ENCODE results near the gene MAP3K2. TPM values are rescaled to one million over a fixed set of nuclear protein-coding genes. Genes with fewer than 3 reads are reported as not detected.

Gene MAP3K2
- total and polyA plus RNA-seq, 2 of the 4 experiments (the other 2 are of a cell fraction): 6.2 to 30.8 TPM

DNA sequence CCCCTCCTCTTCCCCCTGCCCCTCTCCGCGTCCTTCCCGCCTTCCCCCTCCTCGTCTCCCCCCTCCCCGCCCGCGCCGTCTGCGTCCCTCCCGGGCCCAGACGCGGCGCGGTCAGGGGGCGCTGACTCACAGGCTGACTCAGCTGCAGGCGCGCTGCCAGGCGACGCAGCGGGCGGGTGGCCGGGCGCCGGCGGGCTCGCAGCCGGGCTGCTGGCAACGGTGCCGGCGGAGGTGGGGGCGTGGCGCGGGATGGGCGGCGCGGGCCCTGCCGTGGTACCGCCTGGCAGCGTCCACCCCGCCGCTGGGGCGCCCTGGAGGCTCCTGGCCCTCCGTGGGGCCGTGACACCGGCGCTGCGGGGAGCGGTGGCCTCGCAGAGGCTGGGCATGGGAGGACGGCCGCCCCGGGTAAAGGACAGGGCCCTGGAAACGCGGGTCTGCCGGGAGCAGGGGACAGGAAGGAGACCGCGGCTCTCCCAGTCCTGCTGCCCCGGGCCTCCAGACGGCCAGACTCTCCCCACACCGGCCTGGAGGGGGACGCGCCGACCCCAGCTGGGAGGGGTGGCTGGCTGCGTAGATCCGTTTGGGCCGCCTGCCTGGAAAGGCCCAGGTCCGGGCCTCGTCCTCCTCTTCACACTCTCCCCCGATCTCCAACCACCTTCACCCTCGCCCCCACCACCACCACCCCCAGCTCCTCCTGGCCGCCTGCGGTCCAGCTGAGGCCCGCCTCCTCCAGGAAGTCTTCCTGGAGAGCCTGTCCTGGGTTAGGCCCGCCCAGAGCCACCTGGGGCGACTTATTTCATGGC is 20.4 kb upstream of the MAP3K2 start (continued):
- TF ChIP-seq RCOR1 (IDR thresholded peaks at IDR 0.05; ENCODE audit: insufficient replicate concordance, low read length) (no peak), SMC3 (IDR thresholded peaks at IDR 0.05; ENCODE audit: low read depth, low read length) (no peak), BHLHE40 (IDR thresholded peaks at IDR 0.05; ENCODE audit: low read depth, low read length) (0 out of 2 replicates have a peak, but pooled peaks have one; percentile 18)

DNA sequence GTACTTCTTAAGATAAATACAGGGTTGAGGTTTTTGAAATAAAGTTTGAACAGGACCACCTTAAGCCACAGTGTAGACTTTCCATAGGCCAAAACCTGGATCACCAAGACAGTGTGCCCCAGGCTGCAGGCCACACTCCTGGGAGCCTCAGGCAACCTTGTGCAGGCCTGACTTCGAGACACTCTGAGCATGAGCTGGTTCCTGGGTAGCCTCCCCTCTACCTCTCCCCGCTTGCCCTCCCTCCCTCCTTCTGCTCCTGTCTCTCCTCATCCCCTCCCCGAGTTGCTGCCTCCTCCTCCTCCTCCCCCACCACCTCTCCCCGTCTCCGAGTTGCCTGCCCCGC is 19.9 kb upstream of the MAP3K2 start:
- peaks cover 11% of the 10 kb centered on the region for H3K4me1 ChIP-seq (ENCODE audit: control insufficient read depth, insufficient read depth, low read length)
- peak overlapping the region; percentile 91; the same call in 2 of the 3 replicates for H2BK15ac ChIP-seq (ENCODE audit: low read depth, low read length)
- H3K9ac ChIP-seq (ENCODE audit: low read depth, low read length): peak overlapping the region; percentile 10; the same call in 1 of the 2 replicates
- peak overlapping the region; percentile 10 for H4K5ac ChIP-seq (ENCODE audit: low read depth, low read length)
- no TSS peak for BruUV-seq (replicated peaks)
- intact Hi-C loops (cut with micrococcal nuclease) (loop anchor here (1.0 kb wide), 1 partner anchor 181 kb away; no protein-coding TSS in a partner anchor), dilution Hi-C loops (cut with HindIII; ENCODE audit: low sequenced_read_pairs, unreplicated experiment) (no loop called here), in situ Hi-C loops (cut with MboI; ENCODE audit: low sequenced_read_pairs) (no loop called here)
- no peaks in the 10 kb centered on the region for H3K36me3 ChIP-seq (ENCODE audit: control insufficient read depth, insufficient read depth, low read length)
- peak overlapping the region; percentile 34 for H2BK5ac ChIP-seq (ENCODE audit: low read depth, low read length, poor library complexity, severe bottlenecking)
- H3K4me2 ChIP-seq (ENCODE audit: low read depth, low read length): peak overlapping the region; percentile 1; the same call in 1 of the 2 replicates
- peak overlapping the region; percentile 53 for H3K18ac ChIP-seq (ENCODE audit: low read depth, low read length)
- peak overlapping the region; percentile 48 for H3K27ac ChIP-seq (ENCODE audit: insufficient read depth, low read length)
- peak overlapping the region; percentile 79 for H3K14ac ChIP-seq (replicated peaks; ENCODE audit: low read depth, low read length)
- H3K56ac ChIP-seq (ENCODE audit: extremely low read depth, insufficient read depth, low read length): no peak overlapping the region
- no peak overlapping the region for H3K4me3 ChIP-seq (ENCODE audit: insufficient read depth, low read depth, low read length)
- H4K8ac ChIP-seq (ENCODE audit: low read depth in 2 of 2, low read length in 2 of 2): peak overlapping the region; percentile 43 to 89; a peak in 2 of 4 replicates
- WGBS, 2 experiments (ENCODE audit: extremely low coverage in 2 of 2, insufficient read length in 1 of 2): no CpG with 5 or more reads among the region's 6 CpGs
- H3K23ac ChIP-seq (ENCODE audit: low read depth, low read length): peak overlapping the region; percentile 88
- ChIA-PET CTCF (no interaction called here), POLR2A (ENCODE audit: unreplicated experiment) (interaction anchor here (0.5 kb wide), 1 partner anchor 9 kb away, joined by 4 read pairs; no protein-coding TSS in a partner anchor)
- peak overlapping the region; percentile 89 for H2AK5ac ChIP-seq (ENCODE audit: low read depth, low read length)
- peaks cover 0 to 6% of the 10 kb centered on the region in 2 experiments; a peak in 1 of 4 replicates for H3K79me1 ChIP-seq (ENCODE audit: low read depth in 1 of 2, low read length in 2 of 2)
- H2BK120ac ChIP-seq (ENCODE audit: low read depth, low read length): peak overlapping the region; percentile 87
- peak overlapping the region; percentile 91 for H4K91ac ChIP-seq (ENCODE audit: insufficient read depth, low read depth, low read length)
- DNase-seq (no peak), ATAC-seq (ENCODE audit: low read depth) (peak; percentile 42)
- H2AK9ac ChIP-seq (replicated peaks; ENCODE audit: low read depth, low read length, poor library complexity): peak overlapping the region; percentile 33
- no peaks in the 10 kb centered on the region for H4K20me1 ChIP-seq (ENCODE audit: insufficient read depth, low read length)
- peaks cover 19% of the 10 kb centered on the region for H3K9me1 ChIP-seq (ENCODE audit: insufficient read depth, low read length)
- TF ChIP-seq SMC3 (IDR thresholded peaks at IDR 0.05; ENCODE audit: low read depth, low read length) (no peak), CEBPB (IDR thresholded peaks at IDR 0.05; ENCODE audit: low read depth, low read length) (no peak), FOS (IDR thresholded peaks at IDR 0.05; ENCODE audit: low read depth, low read length) (no peak), RFX5 (IDR thresholded peaks at IDR 0.05; ENCODE audit: low read depth, low read length) (no peak)
- no peaks in the 10 kb centered on the region for H3K27me3 ChIP-seq (ENCODE audit: control insufficient read depth, insufficient read depth, low read length)
- peak overlapping the region; percentile 91 for H3K4ac ChIP-seq (ENCODE audit: low read depth, low read length)
- H2AFZ ChIP-seq (replicated peaks; ENCODE audit: low read length, poor library complexity): peak overlapping the region; percentile 69
- no peaks in the 10 kb centered on the region for H3K9me3 ChIP-seq (ENCODE audit: control insufficient read depth, insufficient read depth, low read length)
- H2BK20ac ChIP-seq (ENCODE audit: low read depth, low read length): peak overlapping the region; percentile 41
